GM12878 (cell line): ENCODE measurements around the gene ZBTB38. TPM values are rescaled to one million over a fixed set of nuclear protein-coding genes. Genes with fewer than 3 reads are reported as not detected.

Experiments used
- ATF7 ChIP-seq: fragments of 450-650 bp; IDR thresholded peaks from 2 replicates; pipeline ENCODE4 v1.6.1; 2016; ENCODE audit warnings: low read depth, mild to moderate bottlenecking
- BCL11A ChIP-seq: IDR thresholded peaks from 2 replicates; pipeline ENCODE4 v1.6.1; 2011; ENCODE audit warnings: low read depth, low read length
- CBFB ChIP-seq: IDR thresholded peaks from 2 replicates; pipeline ENCODE4 v1.6.1; 2016; ENCODE audit warnings: antibody characterized with exemption, low read depth
- FOXK2 ChIP-seq: fragments of 450-650 bp; IDR thresholded peaks from 2 replicates; pipeline ENCODE4 v1.6.1; 2017; ENCODE audit warnings: mild to moderate bottlenecking, moderate library complexity
- IRF3 ChIP-seq: fragments of 450-650 bp; IDR thresholded peaks from 2 replicates; pipeline ENCODE4 v1.6.1; 2014; ENCODE audit warnings: mild to moderate bottlenecking
- RB1 ChIP-seq: fragments of 450-650 bp; formaldehyde crosslinking; IDR thresholded peaks from 2 replicates; pipeline ENCODE4 v1.6.1; 2017; ENCODE audit warnings: mild to moderate bottlenecking, borderline replicate concordance
- RFX5 ChIP-seq: IDR thresholded peaks from 2 replicates; pipeline ENCODE4 v1.6.1; 2011; ENCODE audit warnings: low read depth, low read length, improper control_type of control experiment
- SKIL ChIP-seq: fragments of 450-650 bp; IDR thresholded peaks from 2 replicates; pipeline ENCODE4 v1.6.1; 2017; ENCODE audit warnings: mild to moderate bottlenecking, low read depth, inconsistent platforms; ENCODE audit not compliant: poor library complexity, severe bottlenecking
- SMAD1 ChIP-seq: fragments of 450-650 bp; IDR thresholded peaks from 2 replicates; pipeline ENCODE4 v1.6.1; 2018; ENCODE audit warnings: mild to moderate bottlenecking, low read depth; ENCODE audit not compliant: partially characterized antibody
- SPI1 ChIP-seq: IDR thresholded peaks from 2 replicates; pipeline ENCODE4 v1.6.1; 2011; ENCODE audit warnings: low read depth, mild to moderate bottlenecking, low read length, moderate library complexity, borderline replicate concordance; ENCODE audit not compliant: insufficient read depth
- SREBF2 ChIP-seq: IDR thresholded peaks from 2 replicates; pipeline ENCODE4 v1.6.1; 2012; ENCODE audit warnings: mild to moderate bottlenecking, low read length
- STAT1 ChIP-seq: fragments of 450-650 bp; conservative IDR thresholded peaks from 2 replicates; pipeline ENCODE4 v1.6.1; 2014; ENCODE audit warnings: antibody characterized with exemption, mild to moderate bottlenecking
- STAT3 ChIP-seq: IDR thresholded peaks from 2 replicates; pipeline ENCODE4 v1.6.1; 2011; ENCODE audit warnings: low read depth, low read length, improper control_type of control experiment
- SUZ12 ChIP-seq: fragments of 200-600 bp; sonication (generic); IDR thresholded peaks from one replicate; pipeline ENCODE4 v1.6.1; 2018; ENCODE audit warnings: antibody characterized with exemption, mild to moderate bottlenecking; ENCODE audit not compliant: unreplicated experiment
- TARDBP ChIP-seq: IDR thresholded peaks from 2 replicates; pipeline ENCODE4 v1.6.1; 2016; ENCODE audit warnings: borderline replicate concordance
- ZNF217 ChIP-seq: fragments of 450-650 bp; IDR thresholded peaks from 2 replicates; pipeline ENCODE4 v1.6.1; 2017; ENCODE audit warnings: antibody characterized with exemption, mild to moderate bottlenecking
- ZNF622 ChIP-seq: fragments of 450-650 bp; IDR thresholded peaks from 2 replicates; pipeline ENCODE4 v1.6.1; 2017; ENCODE audit warnings: mild to moderate bottlenecking, inconsistent platforms
- polyA plus RNA-seq, 11 experiments: library from polyadenylated mRNA; depleted of rRNA in 4 of 11; unstranded in 6 of 11; stranded (reverse) in 5 of 11; fragments of >200 nt; fragmentation: Nextera tagmentation in 4 of 11; fragmentation: Illumina TruSeq in 1 of 11; extraction: Ambion mirVana in 4 of 11; extraction: Trizol in 1 of 11; gene quantifications; 1 replicate in 1 of 11; 2 replicates in 10 of 11; pipeline versions ENCODE4 v1.2.1 to v1.2.3, GENCODE V29; 2011 to 2016; ENCODE audit warnings: inconsistent platforms in 2 of 11, missing spikeins in 2 of 11, low read depth in 1 of 11
- total RNA-seq, 4 experiments: library from RNA; depleted of rRNA in 3 of 4; stranded (reverse); fragments of >200 nt in 3 of 4; fragmentation: Illumina TruSeq in 1 of 4; extraction: Trizol in 1 of 4; gene quantifications; 2 replicates each; pipeline versions ENCODE4 v1.2.1 to v1.2.3, GENCODE V29; 2013 to 2021
- TF ChIP-seq, protein P1 (sequence below): IDR thresholded peaks from 2 replicates; pipeline ENCODE4 v1.6.1; 2012; ENCODE audit warnings: low read depth, low read length, improper control_type of control experiment
- TF ChIP-seq, protein P2 (sequence below): fragments of 450-650 bp; IDR thresholded peaks from 2 replicates; pipeline ENCODE4 v1.6.1; 2017; ENCODE audit warnings: low read depth, mild to moderate bottlenecking, moderate library complexity
- TF ChIP-seq, protein P3 (sequence below): fragments of 450-650 bp; formaldehyde crosslinking; IDR thresholded peaks from 2 replicates; pipeline ENCODE4 v1.5.0; 2022; ENCODE audit warnings: mild to moderate bottlenecking, missing genetic modification characterization
- TF ChIP-seq, protein P4 (sequence below): fragments of 450-650 bp; IDR thresholded peaks from 2 replicates; pipeline ENCODE4 v1.6.1; 2018; ENCODE audit warnings: mild to moderate bottlenecking, low read depth, moderate library complexity; ENCODE audit not compliant: partially characterized antibody

The ZBTB38 gene
- total and polyA plus RNA-seq, 10 of the 15 experiments (the other 5 are each of a cell fraction or from before 2014, with no cell fraction given) = 34.2 to 115 (median 88.6) TPM

GRCh38 chr3:141380987-141381386 lies 12.7 kb downstream of the ZBTB38 start (continued):
- TF ChIP-seq STAT1 (no peak), ZNF622 (no peak), SPI1 (no peak), ZNF217 (no peak), RFX5 (no peak), SUZ12 (no peak), IRF3 (no peak), SMAD1 (no peak), RB1 (no peak), TARDBP (no peak), FOXK2 (no peak), ATF7 (peak; percentile 46), BCL11A (no peak), SKIL (no peak), SREBF2 (no peak), STAT3 (no peak), CBFB (no peak; the same call in 1 of the 2 replicates)
- TF ChIP-seq, protein P1, sequence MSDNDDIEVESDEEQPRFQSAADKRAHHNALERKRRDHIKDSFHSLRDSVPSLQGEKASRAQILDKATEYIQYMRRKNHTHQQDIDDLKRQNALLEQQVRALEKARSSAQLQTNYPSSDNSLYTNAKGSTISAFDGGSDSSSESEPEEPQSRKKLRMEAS = peak; percentile 70
- TF ChIP-seq, protein P2, sequence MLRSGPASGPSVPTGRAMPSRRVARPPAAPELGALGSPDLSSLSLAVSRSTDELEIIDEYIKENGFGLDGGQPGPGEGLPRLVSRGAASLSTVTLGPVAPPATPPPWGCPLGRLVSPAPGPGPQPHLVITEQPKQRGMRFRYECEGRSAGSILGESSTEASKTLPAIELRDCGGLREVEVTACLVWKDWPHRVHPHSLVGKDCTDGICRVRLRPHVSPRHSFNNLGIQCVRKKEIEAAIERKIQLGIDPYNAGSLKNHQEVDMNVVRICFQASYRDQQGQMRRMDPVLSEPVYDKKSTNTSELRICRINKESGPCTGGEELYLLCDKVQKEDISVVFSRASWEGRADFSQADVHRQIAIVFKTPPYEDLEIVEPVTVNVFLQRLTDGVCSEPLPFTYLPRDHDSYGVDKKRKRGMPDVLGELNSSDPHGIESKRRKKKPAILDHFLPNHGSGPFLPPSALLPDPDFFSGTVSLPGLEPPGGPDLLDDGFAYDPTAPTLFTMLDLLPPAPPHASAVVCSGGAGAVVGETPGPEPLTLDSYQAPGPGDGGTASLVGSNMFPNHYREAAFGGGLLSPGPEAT = 0 out of 2 replicates have a peak, but pooled peaks have one; percentile 22
- TF ChIP-seq, protein P3, sequence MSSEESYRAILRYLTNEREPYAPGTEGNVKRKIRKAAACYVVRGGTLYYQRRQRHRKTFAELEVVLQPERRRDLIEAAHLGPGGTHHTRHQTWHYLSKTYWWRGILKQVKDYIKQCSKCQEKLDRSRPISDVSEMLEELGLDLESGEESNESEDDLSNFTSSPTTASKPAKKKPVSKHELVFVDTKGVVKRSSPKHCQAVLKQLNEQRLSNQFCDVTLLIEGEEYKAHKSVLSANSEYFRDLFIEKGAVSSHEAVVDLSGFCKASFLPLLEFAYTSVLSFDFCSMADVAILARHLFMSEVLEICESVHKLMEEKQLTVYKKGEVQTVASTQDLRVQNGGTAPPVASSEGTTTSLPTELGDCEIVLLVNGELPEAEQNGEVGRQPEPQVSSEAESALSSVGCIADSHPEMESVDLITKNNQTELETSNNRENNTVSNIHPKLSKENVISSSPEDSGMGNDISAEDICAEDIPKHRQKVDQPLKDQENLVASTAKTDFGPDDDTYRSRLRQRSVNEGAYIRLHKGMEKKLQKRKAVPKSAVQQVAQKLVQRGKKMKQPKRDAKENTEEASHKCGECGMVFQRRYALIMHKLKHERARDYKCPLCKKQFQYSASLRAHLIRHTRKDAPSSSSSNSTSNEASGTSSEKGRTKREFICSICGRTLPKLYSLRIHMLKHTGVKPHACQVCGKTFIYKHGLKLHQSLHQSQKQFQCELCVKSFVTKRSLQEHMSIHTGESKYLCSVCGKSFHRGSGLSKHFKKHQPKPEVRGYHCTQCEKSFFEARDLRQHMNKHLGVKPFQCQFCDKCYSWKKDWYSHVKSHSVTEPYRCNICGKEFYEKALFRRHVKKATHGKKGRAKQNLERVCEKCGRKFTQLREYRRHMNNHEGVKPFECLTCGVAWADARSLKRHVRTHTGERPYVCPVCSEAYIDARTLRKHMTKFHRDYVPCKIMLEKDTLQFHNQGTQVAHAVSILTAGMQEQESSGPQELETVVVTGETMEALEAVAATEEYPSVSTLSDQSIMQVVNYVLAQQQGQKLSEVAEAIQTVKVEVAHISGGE (CRISPR knock-in tag) = no peak
- TF ChIP-seq, protein P4, sequence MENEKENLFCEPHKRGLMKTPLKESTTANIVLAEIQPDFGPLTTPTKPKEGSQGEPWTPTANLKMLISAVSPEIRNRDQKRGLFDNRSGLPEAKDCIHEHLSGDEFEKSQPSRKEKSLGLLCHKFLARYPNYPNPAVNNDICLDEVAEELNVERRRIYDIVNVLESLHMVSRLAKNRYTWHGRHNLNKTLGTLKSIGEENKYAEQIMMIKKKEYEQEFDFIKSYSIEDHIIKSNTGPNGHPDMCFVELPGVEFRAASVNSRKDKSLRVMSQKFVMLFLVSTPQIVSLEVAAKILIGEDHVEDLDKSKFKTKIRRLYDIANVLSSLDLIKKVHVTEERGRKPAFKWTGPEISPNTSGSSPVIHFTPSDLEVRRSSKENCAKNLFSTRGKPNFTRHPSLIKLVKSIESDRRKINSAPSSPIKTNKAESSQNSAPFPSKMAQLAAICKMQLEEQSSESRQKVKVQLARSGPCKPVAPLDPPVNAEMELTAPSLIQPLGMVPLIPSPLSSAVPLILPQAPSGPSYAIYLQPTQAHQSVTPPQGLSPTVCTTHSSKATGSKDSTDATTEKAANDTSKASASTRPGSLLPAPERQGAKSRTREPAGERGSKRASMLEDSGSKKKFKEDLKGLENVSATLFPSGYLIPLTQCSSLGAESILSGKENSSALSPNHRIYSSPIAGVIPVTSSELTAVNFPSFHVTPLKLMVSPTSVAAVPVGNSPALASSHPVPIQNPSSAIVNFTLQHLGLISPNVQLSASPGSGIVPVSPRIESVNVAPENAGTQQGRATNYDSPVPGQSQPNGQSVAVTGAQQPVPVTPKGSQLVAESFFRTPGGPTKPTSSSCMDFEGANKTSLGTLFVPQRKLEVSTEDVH = no peak
